ENCODE measurements around the gene XPO4. TPM values are rescaled to one million over a fixed set of nuclear protein-coding genes. Genes with fewer than 3 reads are reported as not detected.

The XPO4 gene
- total and polyA plus RNA-seq, 2 of the 8 experiments (the other 6 are each of a cell fraction or from before 2014, with no cell fraction given): 11.9 to 33.3 TPM

DNA sequence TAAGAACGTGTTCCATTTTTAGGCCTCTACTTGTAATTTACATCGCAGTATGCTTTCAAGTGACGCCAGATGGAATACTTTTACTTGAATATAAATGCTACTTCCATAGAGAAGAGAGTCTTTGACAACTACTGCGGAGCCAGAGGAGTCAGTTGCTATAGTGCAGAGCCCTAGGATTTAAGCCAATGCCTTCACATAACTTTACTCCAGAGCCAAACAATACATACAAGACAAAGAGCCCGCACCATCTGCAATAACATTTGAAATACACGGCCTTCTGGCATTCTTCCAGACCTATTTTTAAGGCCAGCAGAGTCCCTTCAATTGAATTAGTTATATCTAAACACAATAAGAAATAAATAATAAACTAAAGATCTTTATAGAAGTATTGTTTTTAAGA is 59.4 kb downstream of the XPO4 start:
- CTCF ChIA-PET (ENCODE audit: partially characterized antibody): no interaction called here
- POLR2A ChIA-PET (ENCODE audit: partially characterized antibody): no interaction called here

More for the DNA sequence above, 59.4 kb downstream of the XPO4 start:
- H3K56ac ChIP-seq (replicated peaks; ENCODE audit: insufficient read length, low read depth, low read length): no peak overlapping the region
- no peak for FAIRE-seq
- H4K20me1 ChIP-seq (replicated peaks in 1 of 2; ENCODE audit: control insufficient read depth in 1 of 2, insufficient read depth in 2 of 2, low read length in 2 of 2): peaks cover 0 to 2% of the 10 kb centered on the region in 2 experiments
- no peak overlapping the region for H3K9ac ChIP-seq (replicated peaks in 1 of 4; ENCODE audit: extremely low read depth in 1 of 4, low read depth in 3 of 4, low read length in 3 of 4)
- no peak overlapping the region for H3K4ac ChIP-seq (replicated peaks; ENCODE audit: insufficient read length, low read depth, low read length)
- no peak overlapping the region for H4K5ac ChIP-seq (ENCODE audit: insufficient read length, low read depth, low read length)
- no peak overlapping the region for H3K4me2 ChIP-seq (ENCODE audit: insufficient read depth in 1 of 2, low read depth in 2 of 2, low read length in 2 of 2)
- no peak overlapping the region for H3K27ac ChIP-seq (ENCODE audit: low read depth, low read length)
- no peak overlapping the region for H2BK5ac ChIP-seq (ENCODE audit: low read depth, low read length)
- H3K9me3 ChIP-seq (ENCODE audit: insufficient read depth in 2 of 2, low read depth in 1 of 2, low read length in 1 of 2): no peaks in the 10 kb centered on the region
- H3K79me2 ChIP-seq (ENCODE audit: control insufficient read depth in 1 of 2, insufficient read depth in 2 of 2, low read length in 2 of 2): peaks cover 0 to 24% of the 10 kb centered on the region in 2 experiments; a peak in 2 of 4 replicates
- H2BK15ac ChIP-seq (ENCODE audit: low read length): no peak overlapping the region
- H3K18ac ChIP-seq (ENCODE audit: extremely low read depth, low read length): no peak overlapping the region
- no peak for DNase-seq (ENCODE audit: low read depth in 1 of 2, low spot score in 2 of 2)
- TF ChIP-seq, protein P1, sequence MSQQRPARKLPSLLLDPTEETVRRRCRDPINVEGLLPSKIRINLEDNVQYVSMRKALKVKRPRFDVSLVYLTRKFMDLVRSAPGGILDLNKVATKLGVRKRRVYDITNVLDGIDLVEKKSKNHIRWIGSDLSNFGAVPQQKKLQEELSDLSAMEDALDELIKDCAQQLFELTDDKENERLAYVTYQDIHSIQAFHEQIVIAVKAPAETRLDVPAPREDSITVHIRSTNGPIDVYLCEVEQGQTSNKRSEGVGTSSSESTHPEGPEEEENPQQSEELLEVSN (IDR thresholded peaks at IDR 0.05): no peak
- TF ChIP-seq TBP (IDR thresholded peaks at IDR 0.05; ENCODE audit: low read depth, low read length) (no peak), HDAC2 (IDR thresholded peaks at IDR 0.05; ENCODE audit: borderline replicate concordance in 1 of 2, low read depth in 2 of 2, low read length in 2 of 2) (no peak), CBX8 (IDR thresholded peaks at IDR 0.05; ENCODE audit: borderline replicate concordance, low read depth, low read length) (no peak), SAP30 (IDR thresholded peaks at IDR 0.05; ENCODE audit: insufficient read depth, insufficient replicate concordance, low read length) (no peak), CBX5 (IDR thresholded peaks at IDR 0.05; ENCODE audit: low read depth, low read length) (no peak), RXRA (IDR thresholded peaks at IDR 0.05; ENCODE audit: insufficient read depth, low read depth, low read length) (no peak), TAF1 (IDR thresholded peaks at IDR 0.05; ENCODE audit: low read depth, low read length) (no peak), JUND (IDR thresholded peaks at IDR 0.05; ENCODE audit: low read length) (no peak)
- TF ChIP-seq, protein P2, sequence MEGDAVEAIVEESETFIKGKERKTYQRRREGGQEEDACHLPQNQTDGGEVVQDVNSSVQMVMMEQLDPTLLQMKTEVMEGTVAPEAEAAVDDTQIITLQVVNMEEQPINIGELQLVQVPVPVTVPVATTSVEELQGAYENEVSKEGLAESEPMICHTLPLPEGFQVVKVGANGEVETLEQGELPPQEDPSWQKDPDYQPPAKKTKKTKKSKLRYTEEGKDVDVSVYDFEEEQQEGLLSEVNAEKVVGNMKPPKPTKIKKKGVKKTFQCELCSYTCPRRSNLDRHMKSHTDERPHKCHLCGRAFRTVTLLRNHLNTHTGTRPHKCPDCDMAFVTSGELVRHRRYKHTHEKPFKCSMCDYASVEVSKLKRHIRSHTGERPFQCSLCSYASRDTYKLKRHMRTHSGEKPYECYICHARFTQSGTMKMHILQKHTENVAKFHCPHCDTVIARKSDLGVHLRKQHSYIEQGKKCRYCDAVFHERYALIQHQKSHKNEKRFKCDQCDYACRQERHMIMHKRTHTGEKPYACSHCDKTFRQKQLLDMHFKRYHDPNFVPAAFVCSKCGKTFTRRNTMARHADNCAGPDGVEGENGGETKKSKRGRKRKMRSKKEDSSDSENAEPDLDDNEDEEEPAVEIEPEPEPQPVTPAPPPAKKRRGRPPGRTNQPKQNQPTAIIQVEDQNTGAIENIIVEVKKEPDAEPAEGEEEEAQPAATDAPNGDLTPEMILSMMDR (IDR thresholded peaks at IDR 0.05; ENCODE audit: control extremely low read depth in 1 of 3, insufficient read depth in 1 of 3, low read depth in 1 of 3, low read length in 3 of 3): no peak
- H3K27me3 ChIP-seq (replicated peaks in 1 of 4; ENCODE audit: control insufficient read depth in 3 of 4, extremely low read depth in 1 of 4, insufficient read depth in 3 of 4, low read length in 3 of 4): no peaks in the 10 kb centered on the region
- no peaks in the 10 kb centered on the region for H3K4me1 ChIP-seq (replicated peaks in 1 of 4; ENCODE audit: control insufficient read depth in 3 of 4, insufficient read depth in 4 of 4, low read length in 3 of 4)
- H3K4me3 ChIP-seq (ENCODE audit: extremely low read depth in 1 of 4, insufficient read depth in 2 of 4, low read depth in 3 of 4, low read length in 4 of 4): no peak overlapping the region
- H3K14ac ChIP-seq (ENCODE audit: insufficient read length): no peak overlapping the region
- 91% methylated on average over 6 of the region's 6 CpGs; no CpG with 5 or more reads in 1 of the 2 experiments for WGBS, 2 experiments (ENCODE audit: extremely low coverage in 1 of 2, insufficient coverage in 1 of 2, insufficient read length in 1 of 2, insufficient replicate concordance in 2 of 2, low coverage in 1 of 2, low lambda C conversion rate in 2 of 2, missing lambda C conversion rate in 1 of 2)
- no peak overlapping the region for H4K8ac ChIP-seq (ENCODE audit: extremely low read depth, insufficient read depth, low read length)
- no peak overlapping the region for H2AFZ ChIP-seq (ENCODE audit: low read length)
- H3K23me2 ChIP-seq (ENCODE audit: low read depth, low read length): no peaks in the 10 kb centered on the region
- no peak overlapping the region for H4K91ac ChIP-seq (replicated peaks; ENCODE audit: insufficient read length, low read length)
- H2BK12ac ChIP-seq (ENCODE audit: low read depth, low read length): no peak overlapping the region
- no peak overlapping the region for H2BK120ac ChIP-seq (replicated peaks; ENCODE audit: low read depth, low read length)
- peaks cover 2% of the 10 kb centered on the region; the same call in 1 of the 2 replicates for H3K79me1 ChIP-seq (ENCODE audit: low read depth, low read length)
- peaks cover 0 to 13% (median 6%) of the 10 kb centered on the region in 4 experiments; a peak in 5 of 8 replicates for H3K36me3 ChIP-seq (ENCODE audit: control insufficient read depth in 2 of 4, insufficient read depth in 4 of 4, low read length in 3 of 4)
- H2BK20ac ChIP-seq (ENCODE audit: low read length): no peak overlapping the region
- H2AK5ac ChIP-seq (ENCODE audit: low read depth, low read length): no peak overlapping the region
- H3K23ac ChIP-seq (ENCODE audit: insufficient read length): no peak overlapping the region
